Measurements from ENCODE around the gene PPIF. TPM values are rescaled to one million over a fixed set of nuclear protein-coding genes. Genes with fewer than 3 reads are reported as not detected.

Gene PPIF
- total RNA-seq, 2 donors from 2014 or later, result 102 to 104 TPM

- Mint-ChIP-seq H3K27me3 (ENCODE audit: low read depth) (no peaks in the 10 kb centered on the region), H3K4me3 (peak overlapping the region; percentile 88 to 92), H3K36me3 (ENCODE audit: insufficient read depth in 2 of 2) (peaks cover 29 to 36% of the 10 kb centered on the region in 2 donors), H3K4me1 (ENCODE audit: low read depth) (peaks cover 53% of the 10 kb centered on the region), H3K9me3 (no peaks in the 10 kb centered on the region), H3K27ac (peak overlapping the region; percentile 98)
- ATAC-seq (replicated peaks in 1 of 2) (no peak), DNase-seq (no peak)
Observed at GRCh38 chr10:79349766-79350406, 2.6 kb downstream of the PPIF start.

DNA sequence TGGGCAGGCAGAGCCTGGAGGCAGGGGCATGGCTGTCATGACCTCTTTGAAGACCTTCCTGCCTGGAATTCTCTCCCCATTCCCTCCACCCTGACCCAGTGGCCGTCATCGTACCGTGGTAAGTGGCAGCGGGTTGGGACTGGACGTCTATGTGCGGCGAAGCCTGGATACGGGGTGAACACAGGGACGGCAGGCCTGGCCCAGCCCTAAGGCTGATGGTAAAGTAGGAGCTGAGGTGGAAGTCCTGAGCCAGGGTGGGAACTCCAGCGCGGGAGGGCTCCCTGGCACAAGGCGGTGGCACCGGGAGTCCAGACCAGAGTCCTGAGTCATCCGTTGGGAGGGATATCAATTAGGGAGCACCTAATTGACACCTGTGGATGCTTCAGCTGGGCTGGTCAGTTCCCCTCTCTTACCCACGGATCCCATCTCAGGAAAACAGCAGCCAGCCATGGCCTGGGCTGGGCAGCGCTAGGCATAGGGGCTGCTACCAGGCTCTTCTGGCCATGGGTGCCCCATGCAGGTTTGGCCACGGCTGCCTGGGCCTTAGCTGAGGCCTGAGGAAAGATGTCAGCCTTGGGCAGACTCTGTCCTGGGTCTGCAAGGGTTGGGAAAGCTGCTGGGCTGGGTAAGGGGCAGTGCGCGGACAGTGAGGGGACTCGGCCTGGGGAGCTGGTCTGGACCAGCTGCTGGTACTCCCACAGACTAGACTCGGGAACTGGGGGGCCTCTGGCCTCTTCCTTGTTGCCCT, 3.3 kb downstream of the PPIF start:
- DNase-seq (no peak), ATAC-seq (replicated peaks in 1 of 2) (no peak)
- no peaks in the 10 kb centered on the region for H3K27me3 Mint-ChIP-seq (ENCODE audit: low read depth)
- H3K9me3 Mint-ChIP-seq, result no peaks in the 10 kb centered on the region
- peaks cover 60% of the 10 kb centered on the region for H3K4me1 Mint-ChIP-seq (ENCODE audit: low read depth)
- peaks cover 29 to 43% of the 10 kb centered on the region in 2 donors for H3K36me3 Mint-ChIP-seq (ENCODE audit: insufficient read depth in 2 of 2)
- peak overlapping the region in 1 of 2 donors; percentile 44 for H3K4me3 Mint-ChIP-seq
- H3K27ac Mint-ChIP-seq, result peak overlapping the region; percentile 98

GRCh38 chr10:79351332-79351731, 4.1 kb downstream of the PPIF start:
- DNase-seq (no peak), ATAC-seq (replicated peaks in 1 of 2) (no peak)
- H3K9me3 Mint-ChIP-seq, result no peaks in the 10 kb centered on the region
- peaks cover 67% of the 10 kb centered on the region for H3K4me1 Mint-ChIP-seq (ENCODE audit: low read depth)
- no peak overlapping the region for H3K4me3 Mint-ChIP-seq
- no peaks in the 10 kb centered on the region for H3K27me3 Mint-ChIP-seq (ENCODE audit: low read depth)
- H3K36me3 Mint-ChIP-seq (ENCODE audit: insufficient read depth in 2 of 2), result peaks cover 29 to 45% of the 10 kb centered on the region in 2 donors
- H3K27ac Mint-ChIP-seq, result no peak overlapping the region

DNA sequence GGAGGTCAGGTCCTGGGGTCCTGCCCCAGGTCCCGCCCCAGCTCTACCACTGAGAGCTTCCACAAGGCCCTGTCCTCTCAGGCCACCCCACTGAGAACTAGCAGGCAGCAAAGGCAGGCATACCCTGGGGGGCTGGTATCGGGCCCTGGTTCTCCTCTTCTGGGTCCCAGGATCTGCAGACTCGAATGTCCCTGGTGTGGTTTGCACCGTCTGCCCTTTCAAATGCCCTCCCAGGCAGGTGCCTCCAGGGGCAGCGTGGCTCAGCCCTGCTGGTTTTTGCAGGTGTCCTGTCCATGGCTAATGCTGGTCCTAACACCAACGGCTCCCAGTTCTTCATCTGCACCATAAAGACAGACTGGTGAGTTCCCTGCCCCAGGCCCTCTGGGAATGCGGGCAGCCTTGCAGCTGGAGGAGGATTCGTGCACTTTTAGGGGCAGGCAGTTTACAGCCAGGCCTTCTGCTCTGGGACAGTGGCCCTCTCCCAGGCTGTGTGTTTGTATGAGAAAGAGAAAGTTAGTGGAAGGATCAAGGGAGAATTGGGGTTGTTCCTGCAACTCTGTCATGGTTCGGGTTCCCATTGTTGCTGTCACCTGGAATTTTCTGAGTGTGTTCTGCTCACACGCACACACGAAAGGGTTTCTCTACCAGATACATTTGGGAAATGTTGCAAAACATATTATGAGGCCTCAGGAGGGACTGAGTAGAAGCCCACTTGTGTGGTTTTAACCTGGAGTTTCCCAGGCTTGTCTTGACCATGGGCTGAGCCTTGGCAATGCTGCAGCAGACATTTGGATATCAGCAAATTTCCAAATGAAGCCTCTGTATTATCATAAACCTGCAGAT, 5.0 kb downstream of the PPIF start:
- Mint-ChIP-seq H3K9me3 (no peaks in the 10 kb centered on the region), H3K27ac (no peak overlapping the region), H3K4me3 (no peak overlapping the region), H3K36me3 (ENCODE audit: insufficient read depth in 2 of 2) (peaks cover 29 to 46% of the 10 kb centered on the region in 2 donors), H3K4me1 (ENCODE audit: low read depth) (peaks cover 68% of the 10 kb centered on the region), H3K27me3 (ENCODE audit: low read depth) (no peaks in the 10 kb centered on the region)
- no peak for ATAC-seq (replicated peaks in 1 of 2)
- DNase-seq, result no peak

DNA sequence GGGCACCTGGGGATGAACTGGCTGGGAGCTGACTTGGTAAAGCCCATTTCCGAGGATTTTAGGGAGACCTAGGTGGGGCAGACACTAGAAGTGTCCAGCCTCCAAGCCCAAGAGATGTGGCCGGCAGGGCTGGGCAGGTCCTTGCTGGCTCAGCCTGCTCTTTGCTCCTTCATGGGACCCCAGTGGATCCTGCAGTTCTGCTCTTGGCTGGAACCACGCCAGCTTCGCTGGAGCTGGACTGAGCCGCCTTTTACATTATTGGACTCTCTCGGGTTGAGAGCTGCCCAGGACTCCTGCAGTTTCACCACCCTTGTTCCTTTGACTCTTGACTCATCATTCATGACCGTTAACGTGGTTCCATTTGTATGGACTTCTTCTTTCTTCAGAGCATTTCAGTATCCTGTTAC, 5.7 kb downstream of the PPIF start:
- Mint-ChIP-seq H3K36me3 (ENCODE audit: insufficient read depth in 2 of 2) (peaks cover 29 to 46% of the 10 kb centered on the region in 2 donors), H3K27ac (no peak overlapping the region), H3K4me1 (ENCODE audit: low read depth) (peaks cover 68% of the 10 kb centered on the region), H3K27me3 (ENCODE audit: low read depth) (no peaks in the 10 kb centered on the region), H3K4me3 (no peak overlapping the region), H3K9me3 (no peaks in the 10 kb centered on the region)
- DNase-seq (no peak), ATAC-seq (replicated peaks in 1 of 2) (no peak)

GRCh38 chr10:79353726-79354125, 6.5 kb downstream of the PPIF start:
- ATAC-seq (replicated peaks in 1 of 2), result peak in 1 of 2 donors; percentile 7
- no peaks in the 10 kb centered on the region for H3K9me3 Mint-ChIP-seq
- no peaks in the 10 kb centered on the region for H3K27me3 Mint-ChIP-seq (ENCODE audit: low read depth)
- H3K4me3 Mint-ChIP-seq, result no peak overlapping the region
- H3K36me3 Mint-ChIP-seq (ENCODE audit: insufficient read depth in 2 of 2), result peaks cover 25 to 42% of the 10 kb centered on the region in 2 donors
- no peak overlapping the region for H3K27ac Mint-ChIP-seq
- H3K4me1 Mint-ChIP-seq (ENCODE audit: low read depth), result peaks cover 64% of the 10 kb centered on the region
- DNase-seq, result no peak

DNA sequence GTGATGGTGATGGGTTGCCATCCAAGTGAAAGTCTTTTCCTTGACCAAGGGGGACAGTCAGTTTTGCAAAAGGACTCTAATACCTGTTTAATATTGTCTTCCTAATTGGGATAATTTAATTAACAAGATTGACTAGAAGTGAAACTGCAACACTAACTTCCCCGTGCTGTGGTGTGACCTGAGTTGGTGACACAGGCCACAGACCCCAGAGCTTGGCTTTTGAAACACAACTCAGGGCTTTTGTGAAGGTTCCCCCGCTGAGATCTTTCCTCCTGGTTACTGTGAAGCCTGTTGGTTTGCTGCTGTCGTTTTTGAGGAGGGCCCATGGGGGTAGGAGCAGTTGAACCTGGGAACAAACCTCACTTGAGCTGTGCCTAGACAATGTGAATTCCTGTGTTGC, 6.9 kb downstream of the PPIF start:
- no peaks in the 10 kb centered on the region for H3K27me3 Mint-ChIP-seq (ENCODE audit: low read depth)
- ATAC-seq (replicated peaks in 1 of 2) (no peak), DNase-seq (no peak)
- H3K36me3 Mint-ChIP-seq (ENCODE audit: insufficient read depth in 2 of 2), result peaks cover 22 to 40% of the 10 kb centered on the region in 2 donors
- no peak overlapping the region for H3K4me3 Mint-ChIP-seq
- H3K4me1 Mint-ChIP-seq (ENCODE audit: low read depth), result peaks cover 60% of the 10 kb centered on the region
- H3K9me3 Mint-ChIP-seq, result no peaks in the 10 kb centered on the region
- H3K27ac Mint-ChIP-seq, result no peak overlapping the region

DNA sequence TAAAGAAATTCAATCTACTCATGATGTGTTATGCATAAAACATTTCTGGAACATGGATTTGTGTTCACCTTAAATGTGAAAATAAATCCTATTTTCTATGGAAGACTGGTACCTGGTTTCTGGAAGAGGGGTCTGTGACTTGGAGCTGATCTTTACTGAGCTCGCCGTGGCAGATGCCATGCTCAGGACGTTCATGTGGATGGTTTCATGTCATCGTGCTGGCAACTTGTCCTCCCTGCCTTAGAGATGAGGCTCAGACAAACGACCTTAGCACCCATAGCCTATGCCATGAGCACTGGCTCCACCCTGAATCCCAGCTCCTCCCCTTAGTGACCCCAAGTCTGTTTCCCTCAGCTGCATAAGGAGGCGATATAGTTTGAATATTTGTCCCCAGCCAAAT, 7.3 kb downstream of the PPIF start:
- ATAC-seq (replicated peaks in 1 of 2), result no peak
- Mint-ChIP-seq H3K27me3 (ENCODE audit: low read depth) (no peaks in the 10 kb centered on the region), H3K36me3 (ENCODE audit: insufficient read depth in 2 of 2) (peaks cover 21 to 37% of the 10 kb centered on the region in 2 donors), H3K9me3 (no peaks in the 10 kb centered on the region), H3K4me3 (no peak overlapping the region), H3K4me1 (ENCODE audit: low read depth) (peaks cover 55% of the 10 kb centered on the region), H3K27ac (no peak overlapping the region)
- no peak for DNase-seq

- Mint-ChIP-seq H3K4me1 (ENCODE audit: low read depth) (peaks cover 46% of the 10 kb centered on the region), H3K9me3 (no peaks in the 10 kb centered on the region), H3K27me3 (ENCODE audit: low read depth) (no peaks in the 10 kb centered on the region), H3K27ac (no peak overlapping the region), H3K4me3 (no peak overlapping the region), H3K36me3 (ENCODE audit: insufficient read depth in 2 of 2) (peaks cover 17 to 30% of the 10 kb centered on the region in 2 donors)
- DNase-seq, result no peak
- peak in 1 of 2 donors; percentile 12 for ATAC-seq (replicated peaks in 1 of 2)
Observed at GRCh38 chr10:79355420-79356017, 8.2 kb downstream of the PPIF start.

- DNase-seq (no peak), ATAC-seq (replicated peaks in 1 of 2) (peak in 1 of 2 donors; percentile 37)
- Mint-ChIP-seq H3K4me3 (no peak overlapping the region), H3K4me1 (ENCODE audit: low read depth) (peaks cover 42% of the 10 kb centered on the region), H3K9me3 (no peaks in the 10 kb centered on the region), H3K27me3 (ENCODE audit: low read depth) (no peaks in the 10 kb centered on the region), H3K27ac (no peak overlapping the region), H3K36me3 (ENCODE audit: insufficient read depth in 2 of 2) (peaks cover 17 to 29% of the 10 kb centered on the region in 2 donors)
Observed at GRCh38 chr10:79356104-79356503, 8.8 kb downstream of the PPIF start.

- H3K4me3 Mint-ChIP-seq, result no peak overlapping the region
- peaks cover 12 to 26% of the 10 kb centered on the region in 2 donors for H3K36me3 Mint-ChIP-seq (ENCODE audit: insufficient read depth in 2 of 2)
- ATAC-seq (replicated peaks in 1 of 2) (no peak), DNase-seq (no peak)
- no peak overlapping the region for H3K27ac Mint-ChIP-seq
- H3K27me3 Mint-ChIP-seq (ENCODE audit: low read depth), result no peaks in the 10 kb centered on the region
- H3K9me3 Mint-ChIP-seq, result no peaks in the 10 kb centered on the region
- H3K4me1 Mint-ChIP-seq (ENCODE audit: low read depth), result peaks cover 50% of the 10 kb centered on the region
Observed at GRCh38 chr10:79357180-79357579, 9.9 kb downstream of the PPIF start.

DNA sequence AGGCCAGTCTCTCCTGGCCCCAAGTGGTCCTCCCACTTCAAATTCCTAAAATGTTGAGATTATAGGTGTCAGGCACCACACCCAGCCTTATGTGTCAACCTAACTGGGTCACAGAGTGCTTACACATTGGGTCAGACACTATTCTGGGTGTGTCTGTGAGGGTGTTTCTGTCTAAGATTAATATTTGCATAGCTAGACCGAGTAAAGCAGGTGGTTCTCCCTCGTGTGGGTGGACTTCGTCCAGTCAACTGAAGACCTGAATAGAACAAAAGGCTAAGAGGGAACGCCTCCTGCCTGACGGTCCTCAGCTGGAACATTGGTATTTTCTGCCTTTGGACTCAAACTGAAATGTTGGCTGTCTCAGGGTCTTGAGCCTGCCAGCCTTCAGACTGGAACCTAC, 11.5 kb downstream of the PPIF start:
- no peak overlapping the region for H3K4me3 Mint-ChIP-seq
- H3K36me3 Mint-ChIP-seq (ENCODE audit: insufficient read depth in 2 of 2), result peaks cover 4 to 16% of the 10 kb centered on the region in 2 donors
- H3K4me1 Mint-ChIP-seq (ENCODE audit: low read depth), result peaks cover 38% of the 10 kb centered on the region
- no peak for ATAC-seq (replicated peaks in 1 of 2)
- no peak for DNase-seq
- no peaks in the 10 kb centered on the region for H3K9me3 Mint-ChIP-seq
- H3K27ac Mint-ChIP-seq, result no peak overlapping the region
- no peaks in the 10 kb centered on the region for H3K27me3 Mint-ChIP-seq (ENCODE audit: low read depth)
